ENCODE data around the gene ITFG1. TPM values are rescaled to one million over a fixed set of nuclear protein-coding genes. Genes with fewer than 3 reads are reported as not detected.

The ITFG1 gene
- total RNA-seq, 1 donor from 2014 or later = 66.3 TPM

- peaks cover 37% of the 10 kb centered on the region for H3K36me3 Mint-ChIP-seq (ENCODE audit: low read depth, unreplicated experiment)
- no peak for DNase-seq (ENCODE audit: low spot score)
- no peak overlapping the region for H3K27ac Mint-ChIP-seq (ENCODE audit: unreplicated experiment)
- no peaks in the 10 kb centered on the region for H3K4me1 Mint-ChIP-seq (ENCODE audit: unreplicated experiment)
- H3K27me3 Mint-ChIP-seq (ENCODE audit: unreplicated experiment) = no peaks in the 10 kb centered on the region
- no peak overlapping the region for H3K4me3 Mint-ChIP-seq (ENCODE audit: unreplicated experiment)
- TF ChIP-seq, protein P1, sequence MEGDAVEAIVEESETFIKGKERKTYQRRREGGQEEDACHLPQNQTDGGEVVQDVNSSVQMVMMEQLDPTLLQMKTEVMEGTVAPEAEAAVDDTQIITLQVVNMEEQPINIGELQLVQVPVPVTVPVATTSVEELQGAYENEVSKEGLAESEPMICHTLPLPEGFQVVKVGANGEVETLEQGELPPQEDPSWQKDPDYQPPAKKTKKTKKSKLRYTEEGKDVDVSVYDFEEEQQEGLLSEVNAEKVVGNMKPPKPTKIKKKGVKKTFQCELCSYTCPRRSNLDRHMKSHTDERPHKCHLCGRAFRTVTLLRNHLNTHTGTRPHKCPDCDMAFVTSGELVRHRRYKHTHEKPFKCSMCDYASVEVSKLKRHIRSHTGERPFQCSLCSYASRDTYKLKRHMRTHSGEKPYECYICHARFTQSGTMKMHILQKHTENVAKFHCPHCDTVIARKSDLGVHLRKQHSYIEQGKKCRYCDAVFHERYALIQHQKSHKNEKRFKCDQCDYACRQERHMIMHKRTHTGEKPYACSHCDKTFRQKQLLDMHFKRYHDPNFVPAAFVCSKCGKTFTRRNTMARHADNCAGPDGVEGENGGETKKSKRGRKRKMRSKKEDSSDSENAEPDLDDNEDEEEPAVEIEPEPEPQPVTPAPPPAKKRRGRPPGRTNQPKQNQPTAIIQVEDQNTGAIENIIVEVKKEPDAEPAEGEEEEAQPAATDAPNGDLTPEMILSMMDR (IDR thresholded peaks at IDR 0.05; ENCODE audit: unreplicated experiment) = no peak
- no peaks in the 10 kb centered on the region for H3K9me3 Mint-ChIP-seq (ENCODE audit: unreplicated experiment)
These were observed 36.0 kb downstream of the ITFG1 start for GRCh38 chr16:47424846-47425245.

DNA sequence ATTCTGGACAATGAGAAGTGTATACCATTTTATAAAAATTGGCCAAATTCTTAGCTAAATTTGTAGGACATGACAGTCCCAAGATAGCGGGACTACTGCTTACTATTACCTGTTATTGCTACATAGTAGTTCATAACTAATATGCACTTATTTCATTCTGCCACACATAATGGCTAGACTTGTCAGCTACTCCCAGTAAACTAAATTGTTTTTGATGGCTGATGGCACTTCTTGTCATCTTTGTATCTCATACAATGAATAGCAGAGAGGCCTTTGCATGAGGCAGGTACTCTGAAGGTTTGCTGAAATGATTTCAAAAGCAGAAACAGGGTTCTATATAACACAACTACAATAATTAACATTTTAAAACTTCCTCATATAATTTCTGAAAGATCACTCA is 44.0 kb downstream of the ITFG1 start:
- H3K4me1 Mint-ChIP-seq (ENCODE audit: unreplicated experiment) = no peaks in the 10 kb centered on the region
- peaks cover 14% of the 10 kb centered on the region for H3K36me3 Mint-ChIP-seq (ENCODE audit: low read depth, unreplicated experiment)
- no peak for DNase-seq (ENCODE audit: low spot score)
- H3K4me3 Mint-ChIP-seq (ENCODE audit: unreplicated experiment) = no peak overlapping the region
- peaks cover under 1% of the 10 kb centered on the region for H3K27me3 Mint-ChIP-seq (ENCODE audit: unreplicated experiment)
- TF ChIP-seq, protein P1 (IDR thresholded peaks at IDR 0.05; ENCODE audit: unreplicated experiment) = no peak
- no peaks in the 10 kb centered on the region for H3K9me3 Mint-ChIP-seq (ENCODE audit: unreplicated experiment)
- no peak overlapping the region for H3K27ac Mint-ChIP-seq (ENCODE audit: unreplicated experiment)

GRCh38 chr16:47413041-47413440 is 47.8 kb downstream of the ITFG1 start:
- Mint-ChIP-seq H3K27me3 (ENCODE audit: unreplicated experiment) (peaks cover 5% of the 10 kb centered on the region), H3K36me3 (ENCODE audit: low read depth, unreplicated experiment) (peaks cover 14% of the 10 kb centered on the region), H3K4me1 (ENCODE audit: unreplicated experiment) (no peaks in the 10 kb centered on the region), H3K9me3 (ENCODE audit: unreplicated experiment) (no peaks in the 10 kb centered on the region), H3K27ac (ENCODE audit: unreplicated experiment) (no peak overlapping the region), H3K4me3 (ENCODE audit: unreplicated experiment) (no peak overlapping the region)
- TF ChIP-seq, protein P1 (IDR thresholded peaks at IDR 0.05; ENCODE audit: unreplicated experiment) = no peak
- DNase-seq (ENCODE audit: low spot score) = no peak

GRCh38 chr16:47408491-47408890 is 52.4 kb downstream of the ITFG1 start:
- H3K27me3 Mint-ChIP-seq (ENCODE audit: unreplicated experiment) = peaks cover 7% of the 10 kb centered on the region
- TF ChIP-seq, protein P1 (IDR thresholded peaks at IDR 0.05; ENCODE audit: unreplicated experiment) = no peak
- H3K4me3 Mint-ChIP-seq (ENCODE audit: unreplicated experiment) = no peak overlapping the region
- H3K36me3 Mint-ChIP-seq (ENCODE audit: low read depth, unreplicated experiment) = peaks cover 19% of the 10 kb centered on the region
- H3K27ac Mint-ChIP-seq (ENCODE audit: unreplicated experiment) = no peak overlapping the region
- H3K9me3 Mint-ChIP-seq (ENCODE audit: unreplicated experiment) = no peaks in the 10 kb centered on the region
- no peaks in the 10 kb centered on the region for H3K4me1 Mint-ChIP-seq (ENCODE audit: unreplicated experiment)
- DNase-seq (ENCODE audit: low spot score) = no peak

DNA sequence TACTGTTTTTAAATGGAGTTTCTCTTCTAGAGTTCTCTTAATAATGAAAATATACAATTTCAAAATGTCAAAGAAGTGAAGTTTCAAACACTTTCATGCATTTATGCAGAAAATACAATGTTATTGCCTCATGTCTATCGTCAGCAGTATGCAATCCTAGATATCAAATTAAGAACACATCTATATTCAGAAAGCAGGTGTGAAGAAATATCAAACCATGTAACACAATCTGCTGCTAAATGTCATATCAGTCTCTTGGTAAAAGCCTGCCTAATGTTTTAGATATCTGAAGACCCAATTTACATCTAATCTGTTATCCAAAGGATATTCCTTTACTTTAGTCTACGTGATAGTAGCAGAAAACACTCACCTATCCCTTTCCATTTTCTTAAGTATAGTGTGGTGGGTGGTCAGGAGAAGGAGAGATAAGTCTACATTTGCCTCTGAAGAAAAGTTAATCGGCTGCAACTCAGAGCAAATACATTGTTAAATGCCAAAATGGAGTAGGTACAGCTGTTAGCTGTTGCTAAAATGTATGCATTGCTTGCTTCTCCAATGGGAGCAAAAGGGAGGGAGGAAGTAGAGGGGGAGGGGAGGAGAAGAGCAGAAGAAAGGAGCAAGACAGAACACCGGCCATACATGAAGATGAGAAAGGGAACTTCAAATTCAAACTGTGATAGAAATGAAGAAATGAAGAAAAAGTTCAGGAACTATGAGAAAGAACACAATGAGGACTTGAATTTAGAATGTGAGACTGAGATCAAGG is 64.9 kb downstream of the ITFG1 start:
- H3K27ac Mint-ChIP-seq (ENCODE audit: unreplicated experiment) = no peak overlapping the region
- DNase-seq (ENCODE audit: low spot score) = no peak
- H3K27me3 Mint-ChIP-seq (ENCODE audit: unreplicated experiment) = peaks cover 4% of the 10 kb centered on the region
- no peak overlapping the region for H3K4me3 Mint-ChIP-seq (ENCODE audit: unreplicated experiment)
- no peaks in the 10 kb centered on the region for H3K9me3 Mint-ChIP-seq (ENCODE audit: unreplicated experiment)
- peaks cover 20% of the 10 kb centered on the region for H3K36me3 Mint-ChIP-seq (ENCODE audit: low read depth, unreplicated experiment)
- TF ChIP-seq, protein P1 (IDR thresholded peaks at IDR 0.05; ENCODE audit: unreplicated experiment) = no peak
- H3K4me1 Mint-ChIP-seq (ENCODE audit: unreplicated experiment) = peaks cover 30% of the 10 kb centered on the region
